Ovary (tissue), 3 donors: Measurements from ENCODE around the gene ITGB3BP.

Experiments
- EP300 ChIP-seq: sonication (generic); formaldehyde crosslinking; IDR thresholded peaks from one replicate; pipeline ENCODE4 v1.6.1; 2017; ENCODE audit warnings: antibody characterized with exemption
- POLR2A ChIP-seq: fragments of 450-650 bp; IDR thresholded peaks from one replicate; pipeline ENCODE4 v1.6.1; 2017; ENCODE audit warnings: antibody characterized with exemption, mild to moderate bottlenecking, moderate library complexity
- TF ChIP-seq, protein P1 (sequence below), 3 donors: fragments of 450-650 bp in 2 of 3; fragments of 200-600 bp in 1 of 3; IDR thresholded peaks; one replicate each; pipeline versions ENCODE4 v1.5.1 to v1.8.0; 2016 to 2022; ENCODE audit warnings: antibody characterized with exemption in 3 of 3, mild to moderate bottlenecking in 1 of 3
- donor health status: DM: no; HTN: no; CAD: no.

DNA sequence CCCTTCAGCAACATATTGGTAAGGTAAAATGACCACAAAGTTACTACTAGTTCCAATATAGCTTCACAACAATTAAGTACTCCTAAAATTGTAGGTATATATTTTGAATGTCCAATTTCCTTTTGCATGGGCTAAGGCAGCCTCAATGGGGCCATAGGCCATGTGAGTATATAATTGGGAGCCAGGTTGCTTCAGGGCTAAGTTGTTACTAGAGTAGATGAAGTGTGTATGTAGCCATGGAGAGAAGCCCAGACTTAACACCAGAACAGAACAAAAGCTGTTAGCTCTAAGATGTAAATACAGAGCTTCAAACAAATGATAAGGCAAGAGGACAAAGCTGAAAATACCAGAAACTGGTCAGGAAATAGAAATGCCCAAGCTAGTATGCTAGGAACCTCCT, 16.2 kb downstream of the ITGB3BP start:
- TF ChIP-seq EP300 (no peak), POLR2A (no peak)
- TF ChIP-seq, protein P1, sequence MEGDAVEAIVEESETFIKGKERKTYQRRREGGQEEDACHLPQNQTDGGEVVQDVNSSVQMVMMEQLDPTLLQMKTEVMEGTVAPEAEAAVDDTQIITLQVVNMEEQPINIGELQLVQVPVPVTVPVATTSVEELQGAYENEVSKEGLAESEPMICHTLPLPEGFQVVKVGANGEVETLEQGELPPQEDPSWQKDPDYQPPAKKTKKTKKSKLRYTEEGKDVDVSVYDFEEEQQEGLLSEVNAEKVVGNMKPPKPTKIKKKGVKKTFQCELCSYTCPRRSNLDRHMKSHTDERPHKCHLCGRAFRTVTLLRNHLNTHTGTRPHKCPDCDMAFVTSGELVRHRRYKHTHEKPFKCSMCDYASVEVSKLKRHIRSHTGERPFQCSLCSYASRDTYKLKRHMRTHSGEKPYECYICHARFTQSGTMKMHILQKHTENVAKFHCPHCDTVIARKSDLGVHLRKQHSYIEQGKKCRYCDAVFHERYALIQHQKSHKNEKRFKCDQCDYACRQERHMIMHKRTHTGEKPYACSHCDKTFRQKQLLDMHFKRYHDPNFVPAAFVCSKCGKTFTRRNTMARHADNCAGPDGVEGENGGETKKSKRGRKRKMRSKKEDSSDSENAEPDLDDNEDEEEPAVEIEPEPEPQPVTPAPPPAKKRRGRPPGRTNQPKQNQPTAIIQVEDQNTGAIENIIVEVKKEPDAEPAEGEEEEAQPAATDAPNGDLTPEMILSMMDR (IDR thresholded peaks at IDR 0.05), result no peak
